Skeletal muscle satellite cell (primary cell): ENCODE results near the gene BTG4. TPM values are rescaled to one million over a fixed set of nuclear protein-coding genes. Genes with fewer than 3 reads are reported as not detected.

Source experiments
- H3K27me3 ChIP-seq: 2 replicates; pipeline ENCODE4 v1.7.0; 2013; ENCODE audit warnings: low read length; ENCODE audit not compliant: control insufficient read depth, insufficient read depth
- H3K36me3 ChIP-seq: 2 replicates; pipeline ENCODE4 v1.7.0; 2013; ENCODE audit warnings: mild to moderate bottlenecking, control low read depth, low read length; ENCODE audit not compliant: insufficient read depth
- H3K4me1 ChIP-seq: 2 replicates; pipeline ENCODE4 v1.7.0; 2013; ENCODE audit warnings: low read length; ENCODE audit not compliant: control insufficient read depth, insufficient read depth
- H3K4me2 ChIP-seq: 2 replicates; pipeline ENCODE4 v1.7.0; 2013; ENCODE audit warnings: mild to moderate bottlenecking, low read length
- H3K4me3 ChIP-seq: 2 replicates; pipeline ENCODE4 v1.7.0; 2013; ENCODE audit warnings: low read length
- H3K9ac ChIP-seq: 2 replicates; pipeline ENCODE4 v1.7.0; 2013; ENCODE audit warnings: mild to moderate bottlenecking, low read depth, low read length, moderate library complexity
- H3K9me3 ChIP-seq: replicated peaks from 2 replicates; pipeline ENCODE4 v1.7.0; 2013; ENCODE audit warnings: mild to moderate bottlenecking, control low read depth, low read length
- total RNA-seq: library from RNA; depleted of rRNA; stranded (reverse); fragments of >200 nt; gene quantifications from 2 replicates; pipeline ENCODE4 v1.2.3, GENCODE V29; 2012; rRNA removed

BTG4 gene
- 0.25 TPM in 1 of 2 replicates, not detected in the other for total RNA-seq

DNA sequence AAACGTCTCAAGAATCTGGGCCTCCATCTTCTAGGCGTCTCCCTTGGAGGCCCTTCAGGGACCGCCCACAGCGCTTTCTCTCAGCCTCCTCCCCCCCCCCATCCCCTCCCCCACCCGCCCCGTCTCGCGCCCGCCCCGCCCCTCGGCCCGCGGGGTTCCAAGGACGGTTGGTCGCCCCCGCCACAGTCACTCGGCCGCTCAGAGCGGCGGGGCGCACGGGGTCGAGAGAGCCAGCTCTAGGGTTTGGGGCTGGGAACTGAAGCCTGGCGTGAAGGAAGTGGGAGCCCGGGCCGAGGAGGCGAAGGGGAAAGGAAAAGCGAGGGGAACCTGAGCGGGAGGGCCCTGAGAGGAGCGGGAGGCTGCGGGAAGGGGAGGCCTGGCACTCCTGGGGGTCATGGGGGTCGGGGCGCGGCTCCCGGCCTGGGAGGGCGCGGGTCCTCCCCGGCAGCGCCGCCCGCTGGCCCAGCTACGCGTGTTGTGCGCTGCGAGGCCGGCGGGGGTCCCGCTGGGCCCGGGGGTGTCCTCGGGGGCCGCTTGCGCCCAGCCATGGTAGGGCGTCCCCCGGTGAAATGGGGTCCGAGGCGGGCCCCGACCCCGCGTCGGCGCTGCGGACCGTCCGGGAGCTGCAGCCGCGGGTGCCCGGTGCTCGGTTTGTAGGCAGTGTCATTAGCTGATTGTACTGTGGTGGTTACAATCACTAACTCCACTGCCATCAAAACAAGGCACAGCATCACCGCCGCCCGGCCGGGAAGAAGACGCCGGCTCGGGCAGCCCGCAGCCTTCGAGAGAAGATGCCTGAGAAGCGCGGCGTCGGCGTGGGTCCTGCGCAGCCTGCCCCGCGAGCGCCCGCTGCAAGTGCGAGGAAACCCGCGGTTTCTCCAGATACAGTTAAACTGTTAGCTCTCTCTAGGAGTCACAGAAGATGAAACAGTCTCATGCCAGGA is at the start of gene BTG4:
Gene BTG4 (minus strand): TSS at position 91 of the 944 bp plus-strand sequence. CDS start 13,610 bp downstream, outside the sequence.
- Histone ChIP-seq H3K9ac (peak within 1 kb of the TSS; percentile 70), H3K4me3 (peak within 1 kb of the TSS; percentile 69), H3K4me2 (peak within 1 kb of the TSS; percentile 90), H3K4me1 (peaks cover 11% of the 10 kb centered on the region), H3K36me3 (no peaks in the 10 kb centered on the region), H3K9me3 (no peaks in the 10 kb centered on the region), H3K27me3 (no peaks in the 10 kb centered on the region)

DNA sequence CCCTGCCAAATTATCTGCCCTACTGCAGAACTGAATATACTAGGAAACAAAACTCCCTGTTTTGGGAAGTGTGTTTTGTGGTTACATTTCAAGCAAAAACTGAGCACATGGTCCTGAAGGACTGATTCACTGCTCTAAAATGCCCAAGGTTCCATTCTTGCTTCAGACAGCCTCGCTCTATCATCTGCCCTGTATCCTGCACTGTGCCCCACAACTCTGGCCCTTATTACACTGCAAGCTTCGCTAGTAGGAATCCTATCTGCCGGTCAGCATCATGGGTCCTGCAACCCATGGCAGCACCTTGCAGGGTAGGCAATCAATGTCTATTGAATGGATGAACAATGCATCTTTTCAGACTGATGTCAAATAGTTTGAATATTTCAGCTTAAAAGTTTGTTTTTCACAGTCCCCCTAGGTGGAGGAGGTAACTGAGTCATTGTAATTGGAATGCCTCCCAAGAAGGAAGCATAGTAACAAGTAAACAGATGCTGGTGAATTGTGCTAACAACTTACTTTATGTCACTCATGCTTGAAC is 49.7 kb upstream of the BTG4 start:
- Histone ChIP-seq H3K4me1 (peaks cover 43% of the 10 kb centered on the region), H3K27me3 (no peaks in the 10 kb centered on the region), H3K4me3 (no peak overlapping the region), H3K9ac (peak overlapping the region; percentile 6), H3K9me3 (no peaks in the 10 kb centered on the region), H3K4me2 (peak overlapping the region; percentile 34), H3K36me3 (peaks cover 18% of the 10 kb centered on the region)

DNA sequence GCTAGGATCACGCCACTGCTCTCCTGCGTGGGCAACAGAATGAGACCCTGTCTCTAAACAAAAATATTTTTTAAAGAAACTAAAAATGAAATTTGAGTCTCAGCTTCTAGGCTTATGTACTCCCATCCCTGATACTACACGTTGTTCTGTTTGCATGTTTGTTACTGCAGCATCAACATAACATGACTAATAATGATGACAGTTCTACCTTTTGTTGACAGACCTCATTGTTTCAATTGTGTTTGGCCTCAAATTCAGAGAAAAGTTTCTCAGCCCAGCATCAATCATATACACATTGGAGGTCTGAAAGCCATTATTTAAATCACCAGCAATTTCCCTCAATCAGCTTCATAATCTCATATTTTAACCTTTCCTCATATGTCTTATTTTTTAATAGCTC is 49.1 kb upstream of the BTG4 start:
- Histone ChIP-seq H3K4me1 (peaks cover 48% of the 10 kb centered on the region), H3K27me3 (no peaks in the 10 kb centered on the region), H3K9ac (peak overlapping the region; percentile 6), H3K4me2 (peak overlapping the region; percentile 34), H3K4me3 (no peak overlapping the region), H3K9me3 (no peaks in the 10 kb centered on the region), H3K36me3 (peaks cover 19% of the 10 kb centered on the region)

DNA sequence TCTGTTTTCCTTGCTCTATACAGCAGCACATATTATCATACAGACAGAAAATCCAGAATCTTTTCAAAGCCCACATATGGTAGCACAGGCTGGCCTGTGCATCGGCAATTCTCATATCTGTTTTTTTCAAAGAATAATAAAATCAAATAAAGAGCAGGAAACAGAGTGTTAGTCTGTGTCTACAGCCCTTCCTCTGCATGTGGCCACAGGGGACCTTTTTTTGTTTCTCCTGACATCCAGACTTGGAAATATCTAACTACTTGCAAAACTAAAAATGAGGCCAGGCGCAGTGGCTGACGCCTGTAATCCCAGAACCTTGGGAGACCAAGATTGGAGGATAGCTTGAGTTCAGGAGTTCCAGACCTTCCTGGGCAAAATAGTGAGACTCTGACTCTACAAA is 48.6 kb upstream of the BTG4 start:
- H3K4me1 ChIP-seq: peaks cover 53% of the 10 kb centered on the region
- H3K9ac ChIP-seq: no peak overlapping the region
- no peaks in the 10 kb centered on the region for H3K27me3 ChIP-seq
- peaks cover 2% of the 10 kb centered on the region for H3K9me3 ChIP-seq
- peaks cover 24% of the 10 kb centered on the region for H3K36me3 ChIP-seq
- H3K4me2 ChIP-seq: no peak overlapping the region
- no peak overlapping the region for H3K4me3 ChIP-seq

DNA sequence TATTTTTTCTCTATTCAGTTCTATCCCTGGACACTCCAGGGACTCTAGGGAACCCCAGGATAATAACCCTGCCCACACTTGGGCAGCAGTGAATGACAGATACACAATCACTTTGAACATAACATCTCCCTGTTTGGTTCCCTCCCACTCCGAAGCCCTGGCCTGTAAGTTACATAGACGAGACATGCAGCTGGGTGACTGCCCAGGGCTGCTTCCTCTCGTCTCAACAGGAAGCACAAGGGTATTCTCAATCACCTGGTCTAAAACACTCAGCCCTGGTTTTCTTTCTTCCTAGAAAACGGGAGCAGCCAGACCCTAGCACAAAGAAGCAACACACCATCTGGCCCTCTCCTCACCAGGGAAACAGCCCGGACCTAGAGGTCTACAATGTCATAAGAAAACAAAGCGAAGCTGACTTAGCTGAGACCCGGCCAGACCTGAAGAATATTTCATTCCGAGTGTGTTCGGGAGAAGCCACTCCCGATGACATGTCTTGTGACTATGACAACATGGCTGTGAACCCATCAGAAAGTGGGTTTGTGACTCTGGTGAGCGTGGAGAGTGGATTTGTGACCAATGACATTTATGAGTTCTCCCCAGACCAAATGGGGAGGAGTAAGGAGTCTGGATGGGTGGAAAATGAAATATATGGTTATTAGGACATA is 47.7 kb upstream of the BTG4 start:
- peaks cover 30% of the 10 kb centered on the region for H3K36me3 ChIP-seq
- H3K4me1 ChIP-seq: peaks cover 62% of the 10 kb centered on the region
- peaks cover 2% of the 10 kb centered on the region for H3K9me3 ChIP-seq
- no peak overlapping the region for H3K4me3 ChIP-seq
- no peak overlapping the region for H3K9ac ChIP-seq
- H3K4me2 ChIP-seq: no peak overlapping the region
- no peaks in the 10 kb centered on the region for H3K27me3 ChIP-seq

DNA sequence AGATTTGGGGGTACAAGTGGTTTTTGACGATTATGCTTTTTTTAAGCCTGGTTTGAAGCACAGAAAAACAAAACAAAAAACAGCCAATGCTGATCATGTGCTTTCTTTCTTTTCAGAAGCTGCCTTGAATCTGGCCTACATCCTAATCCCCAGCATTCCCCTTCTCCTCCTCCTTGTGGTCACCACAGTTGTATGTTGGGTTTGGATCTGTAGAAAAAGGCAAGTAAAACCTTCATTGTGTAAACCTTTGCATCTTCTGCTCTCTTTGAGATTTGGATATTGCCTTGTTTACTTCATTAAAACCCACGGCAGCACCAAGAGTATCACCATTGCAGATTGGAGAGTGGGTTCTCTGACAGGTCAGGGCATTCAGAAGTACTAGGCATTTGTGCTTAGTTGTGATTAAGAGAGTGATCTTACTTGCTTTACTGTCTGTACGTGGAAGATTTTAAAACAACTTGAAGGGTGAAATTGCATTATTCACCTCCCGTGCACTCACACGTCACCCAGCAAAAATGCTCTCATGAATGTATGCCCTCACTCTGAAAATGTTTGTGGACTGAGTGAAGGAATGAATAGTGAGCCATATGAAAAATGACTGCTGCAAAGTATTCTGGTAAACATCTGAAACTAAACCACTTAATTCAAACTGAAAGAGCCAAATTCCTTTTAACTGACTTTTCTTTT is 45.4 kb upstream of the BTG4 start:
- Histone ChIP-seq H3K36me3 (peaks cover 25% of the 10 kb centered on the region), H3K4me3 (peak overlapping the region; percentile 10)

DNA sequence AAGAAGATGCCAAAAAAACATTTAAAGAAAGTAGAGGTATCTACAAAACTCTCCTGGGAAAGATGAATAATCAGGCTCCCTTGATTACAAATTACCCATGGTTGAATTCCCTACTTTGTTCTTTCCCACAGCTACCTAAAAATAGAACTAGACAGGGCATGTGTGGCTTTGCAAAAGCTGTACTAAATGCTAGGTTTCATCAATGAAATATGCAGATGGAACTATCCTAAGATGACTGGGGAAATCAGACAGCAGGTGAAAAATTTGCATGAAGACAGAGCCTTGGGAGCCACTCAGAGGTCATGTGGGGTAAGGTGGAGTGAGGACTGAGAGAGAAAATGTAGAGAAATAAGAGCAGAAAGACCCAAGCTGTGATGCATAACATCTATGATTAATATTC is 43.1 kb upstream of the BTG4 start:
- Histone ChIP-seq H3K4me1 (peaks cover 51% of the 10 kb centered on the region), H3K4me3 (no peak overlapping the region), H3K9ac (peak overlapping the region; percentile 22), H3K9me3 (peaks cover 2% of the 10 kb centered on the region), H3K27me3 (no peaks in the 10 kb centered on the region), H3K4me2 (no peak overlapping the region), H3K36me3 (peaks cover 20% of the 10 kb centered on the region)

More for the DNA sequence above, 45.4 kb upstream of the BTG4 start:
- peaks cover 71% of the 10 kb centered on the region for H3K4me1 ChIP-seq
- H3K27me3 ChIP-seq: no peaks in the 10 kb centered on the region
- peak overlapping the region; percentile 79 for H3K9ac ChIP-seq
- H3K9me3 ChIP-seq: peaks cover 2% of the 10 kb centered on the region
- H3K4me2 ChIP-seq: peak overlapping the region; percentile 66

DNA sequence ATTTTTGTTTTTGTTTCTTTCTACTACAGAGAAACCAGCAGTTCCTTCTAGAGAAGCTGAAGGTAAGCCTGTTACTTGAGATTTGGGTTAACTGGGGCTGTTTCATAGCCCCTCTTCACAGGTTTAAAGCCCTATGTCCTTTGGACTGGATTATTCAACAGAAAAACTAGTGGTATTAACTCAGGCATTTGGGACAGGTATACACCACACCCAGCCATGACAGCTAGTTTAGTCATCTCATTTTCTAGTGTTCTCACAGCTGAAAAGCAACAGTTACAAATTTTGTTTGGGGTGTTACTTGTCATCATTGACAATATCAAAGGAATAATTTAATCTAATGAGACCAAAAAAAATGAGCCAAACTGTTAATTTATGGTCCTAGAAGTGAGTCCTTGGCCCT is 42.3 kb upstream of the BTG4 start:
- H3K9ac ChIP-seq: peak overlapping the region; percentile 22

DNA sequence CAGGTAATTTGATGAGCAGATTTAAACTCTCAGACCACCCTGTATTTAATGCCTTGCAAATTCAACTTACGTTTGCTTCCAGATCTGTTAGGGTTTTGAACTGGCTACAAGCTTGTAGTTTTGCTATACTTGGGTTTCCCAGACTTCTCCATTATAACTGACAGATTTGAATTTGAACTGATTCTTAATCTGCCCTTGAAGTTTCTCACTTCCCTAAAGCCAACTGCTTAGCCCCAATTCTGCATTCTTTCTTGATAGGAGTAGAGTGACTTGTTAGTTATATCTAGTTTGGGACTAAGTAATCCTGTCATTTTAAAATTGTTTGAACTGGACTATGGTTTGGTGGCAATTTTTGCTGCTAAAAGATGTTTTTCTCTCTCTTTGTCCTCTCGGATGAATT is 38.1 kb upstream of the BTG4 start:
- H3K9ac ChIP-seq: no peak overlapping the region
- peaks cover 16% of the 10 kb centered on the region for H3K4me1 ChIP-seq
- H3K4me3 ChIP-seq: no peak overlapping the region
- H3K4me2 ChIP-seq: no peak overlapping the region
- no peaks in the 10 kb centered on the region for H3K9me3 ChIP-seq
- H3K36me3 ChIP-seq: peaks cover 44% of the 10 kb centered on the region
- H3K27me3 ChIP-seq: no peaks in the 10 kb centered on the region

More for the DNA sequence above, 42.3 kb upstream of the BTG4 start:
- Histone ChIP-seq H3K4me1 (peaks cover 46% of the 10 kb centered on the region), H3K4me2 (no peak overlapping the region), H3K9me3 (peaks cover 2% of the 10 kb centered on the region), H3K36me3 (peaks cover 17% of the 10 kb centered on the region), H3K27me3 (no peaks in the 10 kb centered on the region), H3K4me3 (no peak overlapping the region)

DNA sequence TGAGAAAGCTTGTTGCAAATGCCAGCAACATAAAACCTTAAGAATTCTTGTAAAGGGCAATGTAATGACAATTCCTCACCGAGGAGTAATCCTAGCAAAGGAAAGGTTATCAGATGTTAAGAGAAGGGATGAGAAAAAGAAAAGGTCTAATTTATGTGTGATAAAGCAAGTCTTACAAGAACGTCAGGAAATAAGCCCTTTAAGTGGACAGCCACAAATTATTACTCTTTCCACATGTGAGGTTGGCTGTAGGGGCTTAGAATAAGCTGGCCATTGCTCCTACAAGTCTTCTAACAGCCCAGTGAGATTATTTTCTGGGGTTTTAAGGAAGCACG is 37.6 kb upstream of the BTG4 start:
- H3K9me3 ChIP-seq: no peaks in the 10 kb centered on the region
- peaks cover 46% of the 10 kb centered on the region for H3K36me3 ChIP-seq
- H3K4me2 ChIP-seq: no peak overlapping the region
- no peak overlapping the region for H3K4me3 ChIP-seq
- no peak overlapping the region for H3K9ac ChIP-seq
- peaks cover 12% of the 10 kb centered on the region for H3K4me1 ChIP-seq
- H3K27me3 ChIP-seq: no peaks in the 10 kb centered on the region
